ENCODE results near the gene NFATC4. TPM values are rescaled to one million over a fixed set of nuclear protein-coding genes. Genes with fewer than 3 reads are reported as not detected.

The NFATC4 gene
- total RNA-seq, 1 donor from 2014 or later: 42.5 TPM

GRCh38 chr14:24427537-24428508 is 59.8 kb downstream of the NFATC4 start:
- intact Hi-C loops (cut with DNase I): loop anchor here (5.0 kb wide), 1 partner anchor 61 kb away; the partner anchor contains the start of gene NFATC4
- H3K36me3 ChIP-seq: peaks cover 10% of the 10 kb centered on the region
- H3K27me3 ChIP-seq: no peaks in the 10 kb centered on the region
- H3K9me3 ChIP-seq: no peaks in the 10 kb centered on the region
- DNase-seq (no peak), ATAC-seq (no peak)
- no peak overlapping the region for H3K27ac ChIP-seq
- H3K4me1 ChIP-seq: peaks cover 47% of the 10 kb centered on the region
- no peak overlapping the region for H3K4me3 ChIP-seq
- TF ChIP-seq CTCF (IDR thresholded peaks at IDR 0.05): no peak

DNA sequence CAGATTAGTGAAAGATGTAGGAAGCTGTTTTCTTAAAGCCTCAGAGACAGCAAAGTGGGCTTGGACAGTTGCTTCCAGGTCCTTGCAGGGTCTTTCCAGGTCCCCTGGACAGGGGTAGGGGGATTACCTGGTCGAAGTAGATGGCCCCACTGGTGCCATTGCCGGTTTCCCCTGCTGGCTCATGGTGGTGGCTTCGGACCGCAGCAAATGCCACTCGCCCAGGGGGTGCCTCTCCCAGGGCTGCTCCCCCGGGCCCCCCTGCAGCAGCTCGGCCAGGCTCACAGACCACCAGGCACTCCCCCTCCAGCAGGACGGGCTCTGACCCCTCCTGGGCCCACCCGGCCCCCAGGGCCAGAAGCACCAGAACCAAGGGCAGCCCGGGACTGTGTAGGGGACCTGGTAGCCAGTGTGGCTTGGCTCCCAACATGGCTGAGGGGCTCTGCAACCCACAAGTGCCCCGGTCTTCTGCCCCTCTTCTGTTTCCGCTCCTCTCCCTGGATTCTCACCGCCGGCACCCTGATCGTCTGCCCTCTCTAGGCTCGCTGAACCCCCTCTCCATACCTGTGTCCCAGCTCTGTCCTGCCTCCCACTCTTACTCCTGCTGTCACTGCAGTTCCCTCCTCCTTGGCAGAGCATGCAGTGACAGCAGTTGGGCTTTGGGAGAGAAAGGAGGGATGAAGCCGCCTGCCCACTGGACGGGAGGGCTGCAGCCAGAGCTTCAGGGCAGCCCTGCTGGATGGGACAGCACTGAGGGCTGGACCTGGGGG is 60.8 kb downstream of the NFATC4 start:
- intact Hi-C loops (cut with DNase I): loop anchor here (5.0 kb wide), 1 partner anchor 62 kb away; the partner anchor contains the start of gene NFATC4
- peaks cover 20% of the 10 kb centered on the region for H3K36me3 ChIP-seq
- H3K27ac ChIP-seq: peak overlapping the region; percentile 93
- no peaks in the 10 kb centered on the region for H3K9me3 ChIP-seq
- no peak for TF ChIP-seq CTCF (IDR thresholded peaks at IDR 0.05)
- peaks cover 47% of the 10 kb centered on the region for H3K4me1 ChIP-seq
- ATAC-seq (no peak), DNase-seq (no peak)
- peak overlapping the region; percentile 86 for H3K4me3 ChIP-seq
- no peaks in the 10 kb centered on the region for H3K27me3 ChIP-seq

Other genes starting within 250 kb of the NFATC4 start
- gene FITM1, start 237.5 kb upstream of the NFATC4 start, total RNA-seq: 1.1 TPM
- gene PSME1, start 232.0 kb upstream of the NFATC4 start, total RNA-seq: 171 TPM
- 10.5 TPM for gene EMC9, start 226.6 kb upstream of the NFATC4 start, total RNA-seq
- 138 TPM for gene PSME2, start 221.6 kb upstream of the NFATC4 start, total RNA-seq
- gene RNF31, start 220.7 kb upstream of the NFATC4 start, total RNA-seq: 52.3 TPM
- gene IRF9, start 206.9 kb upstream of the NFATC4 start, total RNA-seq: 123 TPM
- gene REC8, start 196.1 kb upstream of the NFATC4 start, total RNA-seq: 18.5 TPM
- gene IPO4, start 179.4 kb upstream of the NFATC4 start, total RNA-seq: 25.1 TPM
- gene TM9SF1, start 172.7 kb upstream of the NFATC4 start, total RNA-seq: 52.0 TPM
- gene TSSK4, start 162.5 kb upstream of the NFATC4 start, total RNA-seq: not detected
- 48.0 TPM for gene CHMP4A, start 154.7 kb upstream of the NFATC4 start, total RNA-seq
- gene MDP1, start 152.1 kb upstream of the NFATC4 start, total RNA-seq: 17.8 TPM
- 142 TPM for gene NEDD8, start 135.8 kb upstream of the NFATC4 start, total RNA-seq
- gene GMPR2, start 135.3 kb upstream of the NFATC4 start, total RNA-seq: 73.2 TPM
- gene TINF2, start 125.6 kb upstream of the NFATC4 start, total RNA-seq: 92.3 TPM
- 12.3 TPM for gene TGM1, start 105.0 kb upstream of the NFATC4 start, total RNA-seq
- gene RABGGTA, start 96.6 kb upstream of the NFATC4 start, total RNA-seq: 50.3 TPM
- gene DHRS1, start 68.4 kb upstream of the NFATC4 start, total RNA-seq: 28.0 TPM
- gene NOP9, start 68.3 kb upstream of the NFATC4 start, total RNA-seq: 21.4 TPM
- 18.8 TPM for gene CIDEB, start 60.2 kb upstream of the NFATC4 start, total RNA-seq
- gene LTB4R2, start 58.0 kb upstream of the NFATC4 start, total RNA-seq: 6.4 TPM
- gene LTB4R, start 56.7 kb upstream of the NFATC4 start, total RNA-seq: 9.8 TPM
- 54.5 TPM for gene ADCY4, start 33.1 kb upstream of the NFATC4 start, total RNA-seq
- gene RIPK3, start 28.2 kb upstream of the NFATC4 start, total RNA-seq: 23.4 TPM
- gene NYNRIN, start 30.8 kb downstream of the NFATC4 start, total RNA-seq: 16.6 TPM
- 2.9 TPM for gene CBLN3, start 61.5 kb downstream of the NFATC4 start, total RNA-seq
- 56.2 TPM for gene KHNYN, start 61.8 kb downstream of the NFATC4 start, total RNA-seq
- gene SDR39U1, start 74.6 kb downstream of the NFATC4 start, total RNA-seq: 61.6 TPM
- 1.4 TPM for gene CMA1, start 140.1 kb downstream of the NFATC4 start, total RNA-seq
- 9.7 TPM for gene CTSG, start 208.1 kb downstream of the NFATC4 start, total RNA-seq
- 4.7 TPM for gene GZMH, start 241.5 kb downstream of the NFATC4 start, total RNA-seq